ENCODE measurements around the gene MLX.

DNA sequence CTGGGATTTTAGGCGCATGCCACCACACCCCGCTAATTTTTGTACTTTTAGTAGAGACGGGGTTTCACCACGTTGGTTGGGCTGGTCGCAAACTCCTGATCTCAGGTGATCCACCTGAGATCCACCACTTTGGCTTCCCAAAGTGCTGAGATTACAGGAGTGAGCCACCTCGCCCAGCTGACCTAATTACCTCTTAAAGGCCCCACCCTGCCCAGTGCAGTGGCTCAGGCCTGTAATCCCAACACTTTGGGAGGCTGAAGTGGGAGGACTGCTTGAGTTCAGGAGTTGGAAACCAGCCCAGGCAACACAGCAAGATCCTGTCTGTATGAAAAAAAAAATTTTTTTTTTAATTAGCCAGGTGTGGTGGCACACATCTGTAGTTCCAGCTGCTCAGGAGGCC is 7.8 kb upstream of the MLX start:
- TF ChIP-seq, protein P1, sequence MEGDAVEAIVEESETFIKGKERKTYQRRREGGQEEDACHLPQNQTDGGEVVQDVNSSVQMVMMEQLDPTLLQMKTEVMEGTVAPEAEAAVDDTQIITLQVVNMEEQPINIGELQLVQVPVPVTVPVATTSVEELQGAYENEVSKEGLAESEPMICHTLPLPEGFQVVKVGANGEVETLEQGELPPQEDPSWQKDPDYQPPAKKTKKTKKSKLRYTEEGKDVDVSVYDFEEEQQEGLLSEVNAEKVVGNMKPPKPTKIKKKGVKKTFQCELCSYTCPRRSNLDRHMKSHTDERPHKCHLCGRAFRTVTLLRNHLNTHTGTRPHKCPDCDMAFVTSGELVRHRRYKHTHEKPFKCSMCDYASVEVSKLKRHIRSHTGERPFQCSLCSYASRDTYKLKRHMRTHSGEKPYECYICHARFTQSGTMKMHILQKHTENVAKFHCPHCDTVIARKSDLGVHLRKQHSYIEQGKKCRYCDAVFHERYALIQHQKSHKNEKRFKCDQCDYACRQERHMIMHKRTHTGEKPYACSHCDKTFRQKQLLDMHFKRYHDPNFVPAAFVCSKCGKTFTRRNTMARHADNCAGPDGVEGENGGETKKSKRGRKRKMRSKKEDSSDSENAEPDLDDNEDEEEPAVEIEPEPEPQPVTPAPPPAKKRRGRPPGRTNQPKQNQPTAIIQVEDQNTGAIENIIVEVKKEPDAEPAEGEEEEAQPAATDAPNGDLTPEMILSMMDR (conservative IDR thresholded peaks at IDR 0.05; ENCODE audit: low read depth, low read length), result no peak
- no peak for TF ChIP-seq EZH2 (IDR thresholded peaks at IDR 0.05; ENCODE audit: borderline replicate concordance, low read depth, low read length, poor library complexity, severe bottlenecking)
